Suprapubic skin (tissue), 3 donors: Measurements from ENCODE around the gene KRTAP9-1.
"Not testable (repeated sequence)": the region's sequence is repeated elsewhere in the genome, so short reads cannot be mapped to it uniquely, and the experiment has no call there.

Experiments used
- POLR2A ChIP-seq, 2 donors: fragments of 450-650 bp; IDR thresholded peaks; one replicate each; pipeline ENCODE4 v1.6.1; 2017; ENCODE audit warnings: antibody characterized with exemption in 2 of 2, mild to moderate bottlenecking in 2 of 2, moderate library complexity in 2 of 2
- TF ChIP-seq, protein P1 (sequence below), 2 donors: fragments of 200-600 bp in 1 of 2; fragments of 450-650 bp in 1 of 2; sonication (generic) in 1 of 2; IDR thresholded peaks; one replicate each; pipeline ENCODE4 v1.5.1; 2016 to 2019; ENCODE audit warnings: antibody characterized with exemption in 2 of 2, mild to moderate bottlenecking in 1 of 2, moderate library complexity in 1 of 2

DNA sequence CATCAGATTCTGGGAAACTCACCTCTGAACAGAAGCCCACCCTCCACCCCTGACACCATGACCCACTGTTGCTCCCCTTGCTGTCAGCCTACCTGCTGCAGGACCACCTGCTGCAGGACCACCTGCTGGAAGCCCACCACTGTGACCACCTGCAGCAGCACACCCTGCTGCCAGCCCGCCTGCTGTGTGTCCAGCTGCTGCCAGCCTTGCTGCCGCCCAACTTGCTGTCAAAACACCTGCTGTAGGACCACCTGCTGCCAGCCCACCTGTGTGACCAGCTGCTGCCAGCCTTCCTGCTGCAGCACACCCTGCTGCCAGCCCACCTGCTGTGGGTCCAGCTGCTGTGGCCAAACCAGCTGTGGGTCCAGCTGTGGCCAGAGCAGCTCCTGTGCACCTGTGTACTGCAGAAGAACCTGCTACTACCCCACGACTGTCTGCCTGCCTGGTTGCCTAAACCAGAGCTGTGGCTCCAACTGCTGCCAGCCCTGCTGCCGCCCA is 37.0 kb downstream of the KRTAP9-1 start, which contains the start of gene KRTAP9-2:
- TF ChIP-seq, protein P1, sequence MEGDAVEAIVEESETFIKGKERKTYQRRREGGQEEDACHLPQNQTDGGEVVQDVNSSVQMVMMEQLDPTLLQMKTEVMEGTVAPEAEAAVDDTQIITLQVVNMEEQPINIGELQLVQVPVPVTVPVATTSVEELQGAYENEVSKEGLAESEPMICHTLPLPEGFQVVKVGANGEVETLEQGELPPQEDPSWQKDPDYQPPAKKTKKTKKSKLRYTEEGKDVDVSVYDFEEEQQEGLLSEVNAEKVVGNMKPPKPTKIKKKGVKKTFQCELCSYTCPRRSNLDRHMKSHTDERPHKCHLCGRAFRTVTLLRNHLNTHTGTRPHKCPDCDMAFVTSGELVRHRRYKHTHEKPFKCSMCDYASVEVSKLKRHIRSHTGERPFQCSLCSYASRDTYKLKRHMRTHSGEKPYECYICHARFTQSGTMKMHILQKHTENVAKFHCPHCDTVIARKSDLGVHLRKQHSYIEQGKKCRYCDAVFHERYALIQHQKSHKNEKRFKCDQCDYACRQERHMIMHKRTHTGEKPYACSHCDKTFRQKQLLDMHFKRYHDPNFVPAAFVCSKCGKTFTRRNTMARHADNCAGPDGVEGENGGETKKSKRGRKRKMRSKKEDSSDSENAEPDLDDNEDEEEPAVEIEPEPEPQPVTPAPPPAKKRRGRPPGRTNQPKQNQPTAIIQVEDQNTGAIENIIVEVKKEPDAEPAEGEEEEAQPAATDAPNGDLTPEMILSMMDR (IDR thresholded peaks at IDR 0.05): not testable (repeated sequence)
- not testable (repeated sequence) for TF ChIP-seq POLR2A (IDR thresholded peaks at IDR 0.05)
